ENCODE data around the gene PKMYT1. TPM values are rescaled to one million over a fixed set of nuclear protein-coding genes. Genes with fewer than 3 reads are reported as not detected.

PKMYT1 gene
- total and polyA plus RNA-seq, 2 experiments from 2014 or later = 15.6 to 21.1 TPM

DNA sequence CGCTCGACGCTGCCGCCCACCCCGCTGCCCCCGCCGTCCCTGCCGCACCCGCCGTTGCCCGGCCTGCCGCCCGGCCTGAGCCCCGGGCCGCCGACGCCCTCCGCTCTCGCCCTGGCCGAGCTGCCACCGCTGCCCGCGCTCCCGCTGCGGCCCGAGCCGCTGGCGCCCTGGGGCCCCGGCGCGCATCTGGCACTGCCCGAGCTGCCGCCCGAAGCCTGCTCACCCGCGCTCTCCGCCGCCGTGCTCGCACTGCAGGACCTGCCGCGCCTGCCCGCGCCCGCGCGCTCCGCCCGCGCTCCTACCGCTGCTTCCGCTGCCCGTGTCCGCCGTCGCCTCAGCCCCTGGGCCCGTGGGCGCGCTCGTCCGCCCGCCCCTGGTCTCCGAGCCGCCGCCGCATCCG lies 24.1 kb upstream of the PKMYT1 start:
- WGBS, 2 experiments (ENCODE audit: low coverage in 1 of 2, low lambda C conversion rate in 2 of 2, missing lambda C conversion rate in 2 of 2) = 1 to 13% methylated on average over 3 to 31 of the region's 67 CpGs
- Histone ChIP-seq H4K20me1 (ENCODE audit: insufficient read depth) (no peaks in the 10 kb centered on the region), H3K79me2 (ENCODE audit: insufficient read depth) (no peaks in the 10 kb centered on the region), H3K4me3 (no peak overlapping the region), H3K9me2 (ENCODE audit: insufficient read depth) (no peaks in the 10 kb centered on the region), H3F3A (ENCODE audit: insufficient read depth) (no peaks in the 10 kb centered on the region), H3K4me2 (ENCODE audit: unreplicated experiment) (no peak overlapping the region), H3K36me3 (ENCODE audit: low read depth) (no peaks in the 10 kb centered on the region), H3K27ac (no peak overlapping the region), H2AFZ (no peak overlapping the region), H3K9me3 (ENCODE audit: low read depth) (no peaks in the 10 kb centered on the region), H3K4me1 (ENCODE audit: insufficient read depth) (no peaks in the 10 kb centered on the region), H3K27me3 (replicated peaks; ENCODE audit: insufficient read depth) (no peaks in the 10 kb centered on the region), H3K9ac (no peak overlapping the region)
- DNase-seq = peak; percentile 67
- in situ Hi-C loops (cut with MboI) = no loop called here
- TF ChIP-seq EZH2phosphoT487 (IDR thresholded peaks at IDR 0.05; ENCODE audit: insufficient read depth, low read depth) = no peak
- no peak for TF ChIP-seq EZH2 (IDR thresholded peaks at IDR 0.05; ENCODE audit: insufficient read depth, poor library complexity, severe bottlenecking)

DNA sequence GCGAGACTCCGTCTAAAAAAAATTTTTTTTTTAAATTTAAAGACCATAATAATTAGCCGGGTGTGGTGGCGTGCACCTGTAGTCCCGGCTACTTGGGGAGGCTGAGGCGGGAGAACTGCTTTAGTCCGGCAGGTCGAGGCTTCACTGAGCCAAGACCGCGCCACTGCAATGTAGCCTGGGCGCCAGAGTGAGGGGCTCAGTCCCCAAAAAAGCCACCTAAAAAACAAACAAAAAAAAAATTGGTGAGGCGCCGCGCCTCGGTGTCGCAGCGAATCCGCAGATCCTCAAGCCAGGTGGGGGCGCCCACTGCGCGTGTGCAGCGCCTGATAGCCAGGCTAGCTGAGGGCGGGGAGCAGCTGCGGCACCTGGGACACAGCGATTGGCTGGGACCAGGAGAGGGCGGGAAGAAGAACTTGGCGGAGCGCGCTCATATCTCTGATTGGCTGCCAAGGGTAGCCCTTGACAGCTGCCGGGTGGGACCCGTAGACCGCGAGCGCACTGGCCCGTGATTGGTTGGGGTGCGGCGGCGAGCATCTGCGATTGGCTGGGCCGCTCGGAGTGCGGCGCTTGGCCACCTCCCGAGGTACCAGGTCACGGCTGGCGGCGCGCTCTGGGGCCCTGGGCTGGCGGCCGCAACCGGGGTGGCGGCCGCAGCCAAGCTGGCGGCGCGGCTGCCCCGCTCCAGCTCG lies 23.5 kb upstream of the PKMYT1 start:
- no peaks in the 10 kb centered on the region for H3K27me3 ChIP-seq (replicated peaks; ENCODE audit: insufficient read depth)
- no peaks in the 10 kb centered on the region for H3K9me2 ChIP-seq (ENCODE audit: insufficient read depth)
- peak overlapping the region; percentile 51; the same call in 1 of the 2 replicates for H3K4me3 ChIP-seq
- no peaks in the 10 kb centered on the region for H3K9me3 ChIP-seq (ENCODE audit: low read depth)
- no peak overlapping the region for H3K4me2 ChIP-seq (ENCODE audit: unreplicated experiment)
- 9 to 12% methylated on average over 42 to 51 of the region's 58 CpGs for WGBS, 2 experiments (ENCODE audit: low coverage in 1 of 2, low lambda C conversion rate in 2 of 2, missing lambda C conversion rate in 2 of 2)
- in situ Hi-C loops (cut with MboI) = no loop called here
- no peak overlapping the region for H3K27ac ChIP-seq
- TF ChIP-seq EZH2phosphoT487 (IDR thresholded peaks at IDR 0.05; ENCODE audit: insufficient read depth, low read depth) = no peak
- TF ChIP-seq EZH2 (IDR thresholded peaks at IDR 0.05; ENCODE audit: insufficient read depth, poor library complexity, severe bottlenecking) = no peak
- no peak overlapping the region for H2AFZ ChIP-seq
- peak; percentile 99 for DNase-seq
- H3K36me3 ChIP-seq (ENCODE audit: low read depth) = no peaks in the 10 kb centered on the region
- H3K79me2 ChIP-seq (ENCODE audit: insufficient read depth) = no peaks in the 10 kb centered on the region
- no peaks in the 10 kb centered on the region for H3F3A ChIP-seq (ENCODE audit: insufficient read depth)
- no peaks in the 10 kb centered on the region for H4K20me1 ChIP-seq (ENCODE audit: insufficient read depth)
- no peak overlapping the region for H3K9ac ChIP-seq
- H3K4me1 ChIP-seq (ENCODE audit: insufficient read depth) = no peaks in the 10 kb centered on the region

DNA sequence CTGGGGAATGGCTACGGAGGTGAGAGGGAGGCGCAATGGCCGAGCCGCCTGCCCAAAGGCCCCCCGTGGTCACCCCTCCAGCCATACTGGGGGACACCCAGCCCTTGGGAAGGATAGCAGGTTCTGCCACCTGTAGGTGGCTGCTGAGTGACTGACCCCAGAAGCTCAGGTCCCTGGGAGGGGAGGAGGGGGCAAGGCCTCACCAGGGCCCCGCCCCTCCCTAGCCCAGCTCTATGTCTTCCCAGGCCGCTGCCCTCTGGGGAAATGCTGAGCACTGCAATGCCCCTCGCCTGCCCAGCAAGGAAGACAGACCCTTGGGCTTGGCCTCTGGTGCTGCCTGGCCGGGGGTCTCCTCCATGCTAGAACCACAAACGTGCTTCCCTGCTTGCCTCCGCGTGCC lies 21.1 kb upstream of the PKMYT1 start:
- no peaks in the 10 kb centered on the region for H3K9me2 ChIP-seq (ENCODE audit: insufficient read depth)
- TF ChIP-seq EZH2phosphoT487 (IDR thresholded peaks at IDR 0.05; ENCODE audit: insufficient read depth, low read depth) (no peak), EZH2 (IDR thresholded peaks at IDR 0.05; ENCODE audit: insufficient read depth, poor library complexity, severe bottlenecking) (no peak)
- no peaks in the 10 kb centered on the region for H3K27me3 ChIP-seq (replicated peaks; ENCODE audit: insufficient read depth)
- no peaks in the 10 kb centered on the region for H3K4me1 ChIP-seq (ENCODE audit: insufficient read depth)
- no peaks in the 10 kb centered on the region for H3F3A ChIP-seq (ENCODE audit: insufficient read depth)
- DNase-seq = no peak
- H3K27ac ChIP-seq = no peak overlapping the region
- no peak overlapping the region for H3K4me3 ChIP-seq
- H3K4me2 ChIP-seq (ENCODE audit: unreplicated experiment) = no peak overlapping the region
- no peak overlapping the region for H3K9ac ChIP-seq
- no peaks in the 10 kb centered on the region for H3K79me2 ChIP-seq (ENCODE audit: insufficient read depth)
- H3K36me3 ChIP-seq (ENCODE audit: low read depth) = no peaks in the 10 kb centered on the region
- WGBS, 2 experiments (ENCODE audit: low coverage in 1 of 2, low lambda C conversion rate in 2 of 2, missing lambda C conversion rate in 2 of 2) = 52 to 56% methylated on average over 10 to 11 of the region's 12 CpGs
- no peaks in the 10 kb centered on the region for H3K9me3 ChIP-seq (ENCODE audit: low read depth)
- in situ Hi-C loops (cut with MboI) = no loop called here
- no peak overlapping the region for H2AFZ ChIP-seq
- H4K20me1 ChIP-seq (ENCODE audit: insufficient read depth) = no peaks in the 10 kb centered on the region

DNA sequence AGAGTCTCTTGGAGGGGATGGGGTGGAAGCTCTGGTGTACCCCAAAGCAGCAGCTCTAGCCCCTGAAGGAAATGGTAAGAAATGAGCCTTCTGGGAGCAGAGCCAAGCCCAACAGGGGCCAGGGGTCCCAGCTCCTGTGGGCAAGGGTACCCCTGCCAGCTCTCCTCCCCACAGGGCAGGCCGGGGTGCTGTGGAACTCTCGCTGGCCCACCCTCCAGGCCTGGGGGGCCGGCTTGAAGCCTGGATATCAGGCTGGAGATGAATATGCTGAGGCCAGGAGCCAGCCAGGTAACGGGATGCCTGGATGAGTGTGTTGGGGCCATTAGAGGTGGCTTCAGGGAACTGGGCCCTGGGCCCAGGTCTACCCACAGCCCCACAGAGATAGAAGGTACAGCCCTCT lies 20.3 kb upstream of the PKMYT1 start:
- DNase-seq = no peak
- no peak overlapping the region for H2AFZ ChIP-seq
- in situ Hi-C loops (cut with MboI) = no loop called here
- no peak for TF ChIP-seq EZH2 (IDR thresholded peaks at IDR 0.05; ENCODE audit: insufficient read depth, poor library complexity, severe bottlenecking)
- no peak for TF ChIP-seq EZH2phosphoT487 (IDR thresholded peaks at IDR 0.05; ENCODE audit: insufficient read depth, low read depth)
- H3K9ac ChIP-seq = no peak overlapping the region
- no peak overlapping the region for H3K4me2 ChIP-seq (ENCODE audit: unreplicated experiment)
- H3K79me2 ChIP-seq (ENCODE audit: insufficient read depth) = no peaks in the 10 kb centered on the region
- no peaks in the 10 kb centered on the region for H4K20me1 ChIP-seq (ENCODE audit: insufficient read depth)
- H3K9me3 ChIP-seq (ENCODE audit: low read depth) = no peaks in the 10 kb centered on the region
- H3K4me1 ChIP-seq (ENCODE audit: insufficient read depth) = no peaks in the 10 kb centered on the region
- no peaks in the 10 kb centered on the region for H3F3A ChIP-seq (ENCODE audit: insufficient read depth)
- no peaks in the 10 kb centered on the region for H3K27me3 ChIP-seq (replicated peaks; ENCODE audit: insufficient read depth)
- 74 to 76% methylated on average over 4 of the region's 4 CpGs for WGBS, 2 experiments (ENCODE audit: low coverage in 1 of 2, low lambda C conversion rate in 2 of 2, missing lambda C conversion rate in 2 of 2)
- no peaks in the 10 kb centered on the region for H3K9me2 ChIP-seq (ENCODE audit: insufficient read depth)
- no peak overlapping the region for H3K4me3 ChIP-seq
- H3K36me3 ChIP-seq (ENCODE audit: low read depth) = no peaks in the 10 kb centered on the region
- no peak overlapping the region for H3K27ac ChIP-seq
